ENCODE data around the gene CETP.

- TF ChIP-seq CTCF (IDR thresholded peaks at IDR 0.05; ENCODE audit: low read depth, low read length, missing input control) (no peak), REST (IDR thresholded peaks at IDR 0.05) (no peak), MAX (IDR thresholded peaks at IDR 0.05) (no peak), HNF4A (conservative IDR thresholded peaks at IDR 0.05) (no peak), TAF1 (conservative IDR thresholded peaks at IDR 0.05) (no peak), SP1 (IDR thresholded peaks at IDR 0.05) (no peak), JUND (IDR thresholded peaks at IDR 0.05) (no peak), YY1 (IDR thresholded peaks at IDR 0.05) (no peak)
Observed at GRCh38 chr16:56980201-56980535, 18.4 kb downstream of the CETP start.

Measured in liver (tissue), 3 donors.